ENCODE results near the gene ZNF580. TPM values are rescaled to one million over a fixed set of nuclear protein-coding genes. Genes with fewer than 3 reads are reported as not detected.
A peak's percentile ranks its signal among the peaks of the same experiment; 100 is the strongest.

Gene ZNF580
- total RNA-seq, 6 donors from 2014 or later: 28.1 to 84.1 (median 38.0) TPM

DNA sequence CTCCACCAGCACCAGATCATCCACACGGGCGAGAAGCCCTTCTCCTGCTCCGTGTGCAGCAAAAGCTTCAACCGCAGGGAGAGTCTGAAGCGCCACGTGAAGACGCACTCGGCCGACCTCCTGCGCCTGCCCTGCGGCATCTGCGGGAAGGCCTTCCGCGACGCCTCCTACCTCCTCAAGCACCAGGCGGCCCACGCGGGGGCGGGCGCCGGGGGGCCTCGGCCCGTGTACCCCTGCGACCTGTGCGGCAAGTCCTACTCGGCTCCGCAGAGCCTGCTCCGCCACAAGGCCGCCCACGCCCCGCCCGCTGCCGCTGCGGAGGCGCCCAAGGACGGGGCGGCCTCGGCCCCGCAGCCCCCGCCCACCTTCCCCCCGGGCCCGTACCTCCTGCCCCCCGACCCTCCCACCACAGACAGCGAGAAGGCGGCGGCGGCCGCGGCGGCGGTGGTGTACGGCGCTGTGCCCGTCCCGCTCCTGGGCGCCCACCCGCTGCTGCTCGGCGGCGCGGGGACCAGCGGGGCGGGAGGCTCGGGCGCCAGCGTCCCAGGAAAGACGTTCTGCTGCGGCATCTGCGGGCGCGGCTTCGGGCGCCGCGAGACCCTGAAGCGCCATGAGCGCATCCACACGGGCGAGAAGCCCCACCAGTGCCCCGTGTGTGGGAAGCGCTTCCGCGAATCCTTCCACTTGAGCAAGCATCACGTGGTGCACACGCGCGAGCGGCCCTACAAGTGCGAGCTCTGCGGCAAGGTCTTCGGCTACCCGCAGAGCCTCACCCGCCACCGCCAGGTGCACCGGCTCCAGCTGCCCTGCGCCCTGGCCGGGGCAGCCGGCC lies 25.9 kb upstream of the ZNF580 start:
- Histone ChIP-seq H3K9me3 (no peaks in the 10 kb centered on the region), H3K4me3 (no peak overlapping the region), H3K4me1 (peaks cover 13 to 32% (median 24%) of the 10 kb centered on the region in 4 donors), H3K27me3 (no peaks in the 10 kb centered on the region), H3K36me3 (peaks cover 14 to 53% (median 36%) of the 10 kb centered on the region in 4 donors), H3K27ac (no peak overlapping the region)
- TF ChIP-seq, protein P1, sequence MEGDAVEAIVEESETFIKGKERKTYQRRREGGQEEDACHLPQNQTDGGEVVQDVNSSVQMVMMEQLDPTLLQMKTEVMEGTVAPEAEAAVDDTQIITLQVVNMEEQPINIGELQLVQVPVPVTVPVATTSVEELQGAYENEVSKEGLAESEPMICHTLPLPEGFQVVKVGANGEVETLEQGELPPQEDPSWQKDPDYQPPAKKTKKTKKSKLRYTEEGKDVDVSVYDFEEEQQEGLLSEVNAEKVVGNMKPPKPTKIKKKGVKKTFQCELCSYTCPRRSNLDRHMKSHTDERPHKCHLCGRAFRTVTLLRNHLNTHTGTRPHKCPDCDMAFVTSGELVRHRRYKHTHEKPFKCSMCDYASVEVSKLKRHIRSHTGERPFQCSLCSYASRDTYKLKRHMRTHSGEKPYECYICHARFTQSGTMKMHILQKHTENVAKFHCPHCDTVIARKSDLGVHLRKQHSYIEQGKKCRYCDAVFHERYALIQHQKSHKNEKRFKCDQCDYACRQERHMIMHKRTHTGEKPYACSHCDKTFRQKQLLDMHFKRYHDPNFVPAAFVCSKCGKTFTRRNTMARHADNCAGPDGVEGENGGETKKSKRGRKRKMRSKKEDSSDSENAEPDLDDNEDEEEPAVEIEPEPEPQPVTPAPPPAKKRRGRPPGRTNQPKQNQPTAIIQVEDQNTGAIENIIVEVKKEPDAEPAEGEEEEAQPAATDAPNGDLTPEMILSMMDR (IDR thresholded peaks at IDR 0.05): no peak
- TF ChIP-seq EP300 (IDR thresholded peaks at IDR 0.05): no peak
- TF ChIP-seq POLR2A (IDR thresholded peaks at IDR 0.05): no peak
- TF ChIP-seq POLR2AphosphoS5 (IDR thresholded peaks at IDR 0.05): no peak
- WGBS, 2 donors: 93 to 96% methylated on average over 11 to 84 of the region's 98 CpGs
- ATAC-seq (ENCODE audit: low FRiP score in 2 of 2) (no peak), DNase-seq (peak in 1 of 2 donors; percentile 84)

- TF ChIP-seq EP300 (IDR thresholded peaks at IDR 0.05): no peak
- no peak for TF ChIP-seq POLR2A (IDR thresholded peaks at IDR 0.05)
- TF ChIP-seq, protein P1 (IDR thresholded peaks at IDR 0.05): no peak
- no peak for TF ChIP-seq POLR2AphosphoS5 (IDR thresholded peaks at IDR 0.05)
- WGBS, 2 donors: 95 to 98% methylated on average over 47 to 66 of the region's 88 CpGs
- Histone ChIP-seq H3K27me3 (no peaks in the 10 kb centered on the region), H3K4me1 (peaks cover 19 to 39% (median 28%) of the 10 kb centered on the region in 4 donors), H3K9me3 (no peaks in the 10 kb centered on the region), H3K36me3 (peaks cover 14 to 49% (median 34%) of the 10 kb centered on the region in 4 donors), H3K27ac (no peak overlapping the region), H3K4me3 (no peak overlapping the region)
- ATAC-seq (ENCODE audit: low FRiP score in 2 of 2): no peak
- DNase-seq: peak in 1 of 2 donors; percentile 83
Observed at GRCh38 chr19:55615543-55616394, 25.0 kb upstream of the ZNF580 start.

DNA sequence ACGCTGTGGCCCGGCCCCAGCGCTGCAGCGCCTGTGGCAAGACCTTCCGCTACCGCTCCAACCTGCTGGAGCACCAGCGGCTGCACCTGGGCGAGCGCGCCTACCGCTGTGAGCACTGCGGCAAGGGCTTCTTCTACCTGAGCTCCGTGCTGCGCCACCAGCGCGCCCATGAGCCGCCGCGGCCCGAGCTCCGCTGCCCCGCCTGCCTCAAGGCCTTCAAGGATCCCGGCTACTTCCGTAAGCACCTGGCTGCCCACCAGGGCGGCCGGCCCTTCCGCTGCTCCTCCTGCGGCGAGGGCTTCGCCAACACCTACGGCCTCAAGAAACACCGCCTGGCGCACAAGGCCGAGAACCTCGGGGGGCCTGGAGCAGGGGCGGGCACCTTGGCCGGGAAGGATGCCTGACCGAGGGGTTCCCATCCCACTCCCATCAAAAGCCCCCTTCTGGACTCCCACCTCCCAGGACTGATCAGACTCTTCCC lies 24.4 kb upstream of the ZNF580 start:
- DNase-seq (peak in 1 of 2 donors; percentile 85), ATAC-seq (ENCODE audit: low FRiP score in 2 of 2) (no peak)
- Histone ChIP-seq H3K27ac (no peak overlapping the region), H3K4me1 (peaks cover 21 to 39% (median 27%) of the 10 kb centered on the region in 4 donors), H3K36me3 (peaks cover 14 to 52% (median 36%) of the 10 kb centered on the region in 4 donors), H3K27me3 (no peaks in the 10 kb centered on the region), H3K9me3 (no peaks in the 10 kb centered on the region), H3K4me3 (no peak overlapping the region)
- WGBS, 2 donors: 92 to 98% methylated on average over 32 to 35 of the region's 38 CpGs
- no peak for TF ChIP-seq POLR2AphosphoS5 (IDR thresholded peaks at IDR 0.05)

GRCh38 chr19:55617426-55617825 lies 23.4 kb upstream of the ZNF580 start:
- H3K27me3 ChIP-seq: no peaks in the 10 kb centered on the region
- peak overlapping the region in 1 of 4 donors; percentile 64 for H3K27ac ChIP-seq
- H3K36me3 ChIP-seq: peaks cover 16 to 62% (median 39%) of the 10 kb centered on the region in 4 donors
- TF ChIP-seq, protein P1 (IDR thresholded peaks at IDR 0.05): no peak
- TF ChIP-seq EP300 (IDR thresholded peaks at IDR 0.05) (no peak), POLR2AphosphoS5 (IDR thresholded peaks at IDR 0.05) (no peak), POLR2A (IDR thresholded peaks at IDR 0.05) (no peak)
- no peaks in the 10 kb centered on the region for H3K9me3 ChIP-seq
- ATAC-seq (ENCODE audit: low FRiP score in 2 of 2) (no peak), DNase-seq (no peak)
- 78 to 87% methylated on average over 6 to 8 of the region's 8 CpGs for WGBS, 2 donors
- peaks cover 15 to 30% (median 22%) of the 10 kb centered on the region in 4 donors for H3K4me1 ChIP-seq
- H3K4me3 ChIP-seq: no peak overlapping the region

DNA sequence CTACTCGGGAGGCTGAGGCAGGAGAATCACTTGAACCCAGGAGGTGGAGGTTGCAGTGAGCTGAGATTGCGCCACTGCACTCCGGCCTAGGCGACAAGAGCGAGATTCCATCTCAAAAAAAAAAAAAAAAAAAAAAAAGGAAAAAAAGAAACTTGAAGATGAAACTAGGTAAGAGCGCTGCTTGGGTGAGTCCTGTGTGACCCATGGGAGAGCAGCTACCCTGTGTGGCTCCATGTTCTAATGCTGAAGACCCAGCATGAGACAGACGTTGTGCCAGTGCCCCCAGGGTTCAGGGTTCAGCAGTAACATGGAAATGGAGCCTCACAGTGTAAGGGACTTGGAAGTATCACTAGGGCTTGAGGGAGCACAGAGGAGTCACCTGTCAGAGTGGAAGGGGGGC lies 22.4 kb upstream of the ZNF580 start:
- H3K27me3 ChIP-seq: no peaks in the 10 kb centered on the region
- 77 to 82% methylated on average over 6 to 7 of the region's 7 CpGs for WGBS, 2 donors
- no peak for DNase-seq
- TF ChIP-seq POLR2AphosphoS5 (IDR thresholded peaks at IDR 0.05): no peak
- no peak for TF ChIP-seq EP300 (IDR thresholded peaks at IDR 0.05)
- no peak for TF ChIP-seq POLR2A (IDR thresholded peaks at IDR 0.05)
- TF ChIP-seq, protein P1 (IDR thresholded peaks at IDR 0.05): no peak
- H3K36me3 ChIP-seq: peaks cover 16 to 63% (median 37%) of the 10 kb centered on the region in 4 donors
- no peak overlapping the region for H3K4me3 ChIP-seq
- peaks cover 15 to 28% (median 24%) of the 10 kb centered on the region in 4 donors for H3K4me1 ChIP-seq
- H3K27ac ChIP-seq: peak overlapping the region; percentile 45 to 64 (median 48)
- no peak for ATAC-seq (ENCODE audit: low FRiP score in 2 of 2)
- H3K9me3 ChIP-seq: no peaks in the 10 kb centered on the region

Data from upper lobe of left lung (tissue), 6 donors.